Measurements from ENCODE around the gene WDR5B.

Gene WDR5B

DNA sequence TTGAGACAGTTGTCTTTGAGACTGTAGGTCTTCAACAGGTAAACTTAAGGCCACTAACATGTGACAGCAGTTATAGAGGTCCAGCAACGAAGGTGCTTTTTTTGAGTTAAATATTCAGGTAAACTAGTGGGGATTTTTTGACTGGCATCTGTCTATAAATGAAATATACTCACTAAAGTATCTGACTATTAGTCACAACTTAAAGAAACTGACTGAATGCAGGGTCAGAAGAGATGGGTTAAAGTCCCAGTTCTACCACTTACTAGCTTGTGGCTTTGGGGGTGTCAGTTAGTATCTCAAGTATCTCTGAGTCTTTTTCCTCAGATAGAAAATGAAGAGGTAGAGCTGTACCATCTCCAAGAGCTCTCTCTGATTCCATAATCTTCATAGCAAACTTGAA lies 50.8 kb downstream of the WDR5B start:
- Histone ChIP-seq H3K9ac (ENCODE audit: insufficient read length, low read depth) (no peak overlapping the region), H3K4me3 (ENCODE audit: insufficient read length, low read depth) (no peak overlapping the region), H3K36me3 (ENCODE audit: insufficient read depth, insufficient read length, low read length) (peaks cover 81% of the 10 kb centered on the region), H3K4me1 (ENCODE audit: insufficient read depth, insufficient read length) (no peaks in the 10 kb centered on the region), H3K27me3 (ENCODE audit: insufficient read depth, insufficient read length) (no peaks in the 10 kb centered on the region), H3K9me3 (ENCODE audit: insufficient read depth, low read length) (no peaks in the 10 kb centered on the region)
- no peak for DNase-seq (ENCODE audit: low read depth, low spot score)
- TF ChIP-seq SUZ12 (IDR thresholded peaks at IDR 0.05; ENCODE audit: extremely low read depth, insufficient read depth, insufficient read length) (no peak), ZNF274 (IDR thresholded peaks at IDR 0.05; ENCODE audit: low read depth, low read length) (no peak), YY1 (IDR thresholded peaks at IDR 0.05; ENCODE audit: insufficient read depth, insufficient read length) (no peak)

DNA sequence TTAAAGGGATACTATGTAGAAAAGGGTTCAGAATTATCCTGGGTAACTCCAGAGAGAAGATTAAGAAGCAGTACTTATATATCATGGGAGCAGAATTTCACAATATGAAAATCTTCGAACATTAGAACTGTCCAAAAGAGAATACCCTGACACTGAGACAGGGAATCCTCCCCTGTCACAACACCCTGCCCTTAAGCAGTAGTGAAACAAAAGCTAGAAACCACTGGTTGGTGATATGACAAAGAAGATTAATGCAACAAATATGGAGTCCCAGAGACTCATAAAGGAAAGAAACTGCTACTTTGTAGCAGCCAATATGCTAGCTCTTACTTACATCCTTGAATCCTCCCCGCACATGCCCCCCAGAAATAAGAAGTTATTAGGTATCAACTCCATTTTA lies 51.4 kb downstream of the WDR5B start:
- Histone ChIP-seq H3K4me3 (ENCODE audit: insufficient read length, low read depth) (no peak overlapping the region), H3K4me1 (ENCODE audit: insufficient read depth, insufficient read length) (no peaks in the 10 kb centered on the region), H3K36me3 (ENCODE audit: insufficient read depth, insufficient read length, low read length) (peaks cover 75% of the 10 kb centered on the region), H3K9ac (ENCODE audit: insufficient read length, low read depth) (no peak overlapping the region), H3K27me3 (ENCODE audit: insufficient read depth, insufficient read length) (no peaks in the 10 kb centered on the region), H3K9me3 (ENCODE audit: insufficient read depth, low read length) (no peaks in the 10 kb centered on the region)
- no peak for DNase-seq (ENCODE audit: low read depth, low spot score)
- TF ChIP-seq ZNF274 (IDR thresholded peaks at IDR 0.05; ENCODE audit: low read depth, low read length) = no peak
- no peak for TF ChIP-seq YY1 (IDR thresholded peaks at IDR 0.05; ENCODE audit: insufficient read depth, insufficient read length)
- no peak for TF ChIP-seq SUZ12 (IDR thresholded peaks at IDR 0.05; ENCODE audit: extremely low read depth, insufficient read depth, insufficient read length)
